NCI-H1105 treated with DMSO at 0.1 percent for 48 hours (cell line): ENCODE data around the gene ADAMTS17.
"Not testable (repeated sequence)": the region's sequence is repeated elsewhere in the genome, so short reads cannot be mapped to it uniquely, and the experiment has no call there.

Experiments
- DNase-seq: peaks from one replicate; lab custom pipeline; 2025; lab: John Stamatoyannopoulos, UW

The ADAMTS17 gene

GRCh38 chr15:100083572-100083971 lies 258.2 kb downstream of the ADAMTS17 start:
- no peak for DNase-seq

GRCh38 chr15:100082761-100083402 lies 258.9 kb downstream of the ADAMTS17 start:
- DNase-seq, result no peak

- DNase-seq, result no peak
Observed at GRCh38 chr15:100081454-100081853, 260.3 kb downstream of the ADAMTS17 start.

- no peak for DNase-seq
Observed at GRCh38 chr15:100078511-100079220, 263.1 kb downstream of the ADAMTS17 start.

- DNase-seq, result no peak
Observed at GRCh38 chr15:100075229-100075628, 266.5 kb downstream of the ADAMTS17 start.

GRCh38 chr15:100073982-100074381 lies 267.8 kb downstream of the ADAMTS17 start:
- DNase-seq, result no peak

- DNase-seq, result not testable (repeated sequence)
Observed at GRCh38 chr15:100066521-100067280, 275.1 kb downstream of the ADAMTS17 start.

DNA sequence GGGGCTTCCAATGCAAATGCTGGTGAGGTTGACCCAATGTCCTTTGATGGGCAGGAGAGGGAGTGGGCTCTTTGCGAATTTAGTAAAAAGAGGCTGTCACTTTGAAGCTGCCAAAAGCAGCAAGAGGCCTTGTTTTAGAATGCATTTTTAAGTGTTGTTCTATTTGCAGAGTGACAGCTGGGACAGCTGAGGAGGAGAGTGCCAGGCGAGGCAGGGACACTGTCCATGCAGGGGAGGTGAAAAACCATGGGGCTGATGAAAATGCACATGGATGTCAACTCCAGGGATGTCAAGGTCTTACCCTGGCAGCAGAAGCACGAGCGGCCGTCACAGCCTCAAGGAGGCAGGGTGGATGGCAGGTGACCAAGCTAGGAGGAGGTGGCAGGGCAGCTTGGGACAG lies 279.8 kb downstream of the ADAMTS17 start:
- no peak for DNase-seq

DNA sequence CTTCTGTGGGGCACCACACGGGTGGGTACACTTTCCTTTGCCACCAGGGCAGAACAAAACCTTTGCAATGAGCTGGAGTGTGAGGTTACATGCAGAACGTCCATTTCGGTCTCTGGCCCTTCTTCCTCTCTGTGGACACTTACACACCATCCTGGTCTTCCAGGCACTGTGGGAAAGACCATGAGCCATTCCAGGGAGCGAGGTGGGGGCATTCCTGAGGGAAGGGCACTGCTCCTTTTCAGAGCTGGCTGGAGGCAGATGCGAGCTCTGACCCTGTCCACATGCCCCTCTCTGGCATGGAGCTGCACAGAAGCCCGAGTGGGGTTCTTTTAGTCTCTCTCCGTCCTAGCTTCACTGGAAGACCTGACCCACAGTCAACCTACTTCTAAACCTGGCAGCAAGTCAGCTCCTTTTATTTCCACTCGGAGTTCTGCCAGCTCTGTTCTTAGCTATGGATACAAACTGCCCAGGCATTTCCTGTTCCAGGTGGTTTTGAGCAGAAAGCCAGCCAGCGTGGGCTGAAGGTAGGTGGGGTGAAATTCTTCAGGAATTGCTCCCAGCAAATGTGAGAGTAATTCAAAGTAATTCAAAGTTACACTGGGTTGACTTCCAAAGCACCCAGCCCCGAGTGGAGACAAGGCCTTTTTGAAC lies 281.4 kb downstream of the ADAMTS17 start:
- DNase-seq, result peak; percentile 21

DNA sequence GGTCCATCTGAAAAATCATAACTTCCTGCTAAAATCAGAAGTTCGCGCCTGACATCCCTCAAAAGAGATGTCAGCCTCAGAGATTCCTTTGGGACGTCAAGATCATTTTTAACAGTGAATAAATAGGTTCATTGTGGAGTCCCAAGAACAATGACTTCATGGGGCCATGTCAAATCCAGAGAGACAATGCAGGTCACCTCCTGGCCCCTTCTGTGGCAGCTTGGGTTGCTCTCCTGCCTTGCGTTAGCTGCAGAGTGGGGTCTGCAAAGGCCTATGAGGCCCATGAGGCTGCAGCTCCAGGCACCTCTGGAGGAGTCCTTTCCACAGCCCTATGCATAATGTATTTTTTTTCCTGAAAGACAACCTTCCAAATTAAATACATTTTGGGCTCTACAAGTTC lies 282.3 kb downstream of the ADAMTS17 start:
- DNase-seq, result no peak

- DNase-seq, result no peak
Observed at GRCh38 chr15:100059094-100059493, 282.7 kb downstream of the ADAMTS17 start.

- no peak for DNase-seq
Observed at GRCh38 chr15:100058458-100058857, 283.3 kb downstream of the ADAMTS17 start.

GRCh38 chr15:100057281-100057680 lies 284.5 kb downstream of the ADAMTS17 start:
- DNase-seq, result no peak

DNA sequence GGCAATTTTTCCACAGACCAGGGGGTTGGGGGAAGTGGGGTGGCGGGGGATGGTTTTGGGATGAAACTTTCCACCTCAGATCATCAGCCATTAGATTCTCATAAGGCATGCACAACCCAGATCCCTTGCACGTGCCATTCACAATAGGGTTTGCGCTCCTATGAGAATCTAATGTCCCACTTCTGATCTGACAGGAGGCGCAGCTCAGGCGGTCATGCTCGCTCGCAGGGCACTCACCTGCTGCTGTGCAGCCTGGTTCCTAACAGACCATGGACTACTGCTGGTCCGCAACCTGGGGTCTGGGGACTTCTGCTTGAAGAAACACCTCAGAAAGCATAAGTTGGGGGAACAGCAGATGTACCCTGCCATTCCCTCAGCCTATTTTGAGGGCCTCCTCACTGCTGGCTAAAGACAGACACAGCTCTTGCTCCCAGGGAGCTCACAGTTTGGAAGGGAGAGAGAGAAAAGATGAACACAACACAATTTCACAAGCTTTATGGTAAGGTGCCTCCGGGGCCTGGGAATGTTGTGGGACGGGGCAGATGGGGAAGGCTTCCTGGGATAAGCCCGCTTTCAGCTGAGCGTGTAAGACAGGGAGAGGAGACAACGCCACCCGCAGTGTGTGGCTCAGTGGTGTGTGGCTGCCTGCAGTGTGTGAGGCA lies 285.2 kb downstream of the ADAMTS17 start:
- DNase-seq, result no peak

GRCh38 chr15:100055821-100056220 lies 286.0 kb downstream of the ADAMTS17 start:
- DNase-seq, result no peak

GRCh38 chr15:100054539-100054938 lies 287.2 kb downstream of the ADAMTS17 start:
- no peak for DNase-seq

DNA sequence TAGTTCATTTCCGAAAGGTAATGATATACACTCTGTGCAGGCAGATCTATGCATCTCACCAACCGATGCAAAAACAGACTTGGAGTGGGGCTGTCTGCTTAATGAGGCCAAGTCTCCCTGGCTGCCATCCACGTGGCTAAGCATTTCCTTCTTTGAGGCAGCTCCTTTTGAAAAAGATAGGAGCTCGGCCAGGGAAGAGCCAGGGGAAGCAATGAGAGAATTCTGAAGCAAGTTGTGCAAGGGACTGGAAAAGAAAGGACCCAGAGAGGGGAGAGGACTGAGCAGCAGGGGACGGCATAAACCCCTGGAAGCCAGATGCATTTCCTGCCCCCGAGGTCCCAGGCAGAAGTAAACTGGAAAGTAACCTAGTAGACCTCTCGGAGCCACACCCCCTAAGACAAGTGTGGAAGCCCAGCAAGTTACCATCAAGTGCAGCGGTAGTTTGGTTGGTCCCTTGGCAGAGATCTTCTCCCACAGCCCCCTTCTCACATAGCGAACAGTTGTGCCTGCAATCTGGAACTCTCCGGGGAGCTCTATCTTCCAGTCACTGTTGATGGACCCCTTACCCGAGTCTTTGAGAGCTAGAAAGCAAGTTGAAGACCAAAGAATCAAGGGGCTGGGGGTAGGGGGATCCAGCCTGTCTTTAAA lies 288.2 kb downstream of the ADAMTS17 start:
- DNase-seq, result no peak

GRCh38 chr15:100052716-100053473 lies 288.9 kb downstream of the ADAMTS17 start:
- no peak for DNase-seq

DNA sequence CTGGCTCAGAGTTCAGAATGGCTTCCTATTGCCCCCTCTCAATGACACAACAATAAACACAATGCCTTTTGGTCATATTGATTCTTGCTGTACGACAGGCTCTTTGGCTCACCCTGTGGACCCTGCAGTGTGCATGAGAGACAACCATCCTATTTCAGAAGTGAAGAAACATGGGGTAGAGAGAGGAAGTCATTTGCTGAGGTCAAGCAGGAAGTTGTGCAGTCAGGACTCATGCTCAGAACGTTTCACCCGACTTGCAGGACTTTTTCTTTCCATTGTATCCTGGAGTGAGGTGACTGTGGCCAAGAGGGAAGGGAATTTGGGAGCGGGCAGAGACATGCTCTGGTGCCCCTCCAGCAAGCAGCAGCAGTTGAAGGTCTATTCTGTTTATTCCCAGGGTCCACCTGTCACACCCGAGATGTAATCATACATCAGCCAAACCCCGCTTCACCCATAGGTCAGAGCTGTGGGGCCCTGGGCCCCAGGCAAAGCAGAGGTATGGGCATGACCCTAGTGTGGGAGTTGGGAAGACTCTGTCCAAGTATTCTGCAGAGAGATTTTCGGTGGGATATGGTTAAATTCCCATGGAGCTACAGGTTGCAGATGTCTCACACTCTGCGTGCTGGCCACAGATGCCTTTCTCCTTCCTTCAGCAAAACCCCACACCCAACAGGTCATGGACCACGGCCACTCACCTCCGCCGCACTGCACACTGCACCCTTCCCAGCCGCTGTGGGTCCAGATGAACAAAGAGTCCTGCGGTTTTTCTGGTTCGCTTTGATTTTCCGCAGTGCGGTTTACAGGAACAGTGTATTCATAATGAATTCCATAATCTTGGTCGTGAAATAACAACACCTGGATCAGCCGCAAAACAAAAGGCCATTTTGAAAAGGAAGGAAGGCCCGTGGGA lies 290.6 kb downstream of the ADAMTS17 start:
- DNase-seq, result no peak
